Suprapubic skin (tissue), 4 donors: Measurements from ENCODE around the gene AFAP1L2.

ENCODE experiments used
- CTCF ChIP-seq, 2 donors: fragments of 200-600 bp in 1 of 2; fragments of 450-650 bp in 1 of 2; sonication (generic) in 1 of 2; IDR thresholded peaks; one replicate each; pipeline ENCODE4 v1.5.1; 2016 to 2019; ENCODE audit warnings: antibody characterized with exemption in 2 of 2, mild to moderate bottlenecking in 1 of 2, moderate library complexity in 1 of 2
- EP300 ChIP-seq: sonication (generic); formaldehyde crosslinking; IDR thresholded peaks from one replicate; pipeline ENCODE4 v1.6.1; 2017; ENCODE audit warnings: antibody characterized with exemption
- POLR2A ChIP-seq, 2 donors: fragments of 450-650 bp; IDR thresholded peaks; one replicate each; pipeline ENCODE4 v1.6.1; 2017; ENCODE audit warnings: antibody characterized with exemption in 2 of 2, mild to moderate bottlenecking in 2 of 2, moderate library complexity in 2 of 2
- POLR2AphosphoS5 ChIP-seq, 3 donors: sonication (generic); formaldehyde crosslinking; IDR thresholded peaks; one replicate each; pipeline ENCODE4 v1.6.1; 2017; ENCODE audit warnings: antibody characterized with exemption in 3 of 3

- TF ChIP-seq CTCF (IDR thresholded peaks at IDR 0.05) (no peak), POLR2AphosphoS5 (IDR thresholded peaks at IDR 0.05) (no peak), POLR2A (IDR thresholded peaks at IDR 0.05) (no peak), EP300 (no peak)
Observed at GRCh38 chr10:114347791-114348190, 56.5 kb downstream of the AFAP1L2 start.
